Psoas muscle (tissue), 8 donors: ENCODE data around the gene TAF1C. TPM values are rescaled to one million over a fixed set of nuclear protein-coding genes. Genes with fewer than 3 reads are reported as not detected.

Experiments
- ATAC-seq, 4 donors: fragments of 200-7000 bp; cut with Tn5 transposase; one replicate each; pipeline ENCODE4 v1.9.1; 2020; ENCODE audit warnings: moderate library complexity in 3 of 4, mild to moderate bottlenecking in 2 of 4
- DNase-seq, 2 donors: peaks; one replicate each; pipeline ENCODE4 v3.0.0-alpha.2; 2020
- H3K27ac ChIP-seq: fragments of 200-600 bp; one replicate; pipeline ENCODE4 v1.8.0; 2022
- H3K27me3 ChIP-seq, 3 donors: fragments of 200-600 bp in 1 of 3; one replicate each; pipeline versions ENCODE4 v1.6.1 to v1.8.0; 2013 to 2022; ENCODE audit warnings: low read length in 2 of 3, mild to moderate bottlenecking in 2 of 3, moderate library complexity in 1 of 3; ENCODE audit not compliant: insufficient read depth in 3 of 3
- H3K36me3 ChIP-seq, 2 donors: fragments of 200-600 bp in 1 of 2; one replicate each; pipeline versions ENCODE4 v1.6.1 to v1.8.0; 2013 to 2022; ENCODE audit warnings: low read depth in 1 of 2, mild to moderate bottlenecking in 1 of 2, moderate library complexity in 1 of 2; ENCODE audit not compliant: insufficient read depth in 1 of 2
- H3K4me1 ChIP-seq: fragments of 200-600 bp; one replicate; pipeline ENCODE4 v1.8.0; 2022
- H3K4me3 ChIP-seq: fragments of 200-600 bp; one replicate; pipeline ENCODE4 v1.8.0; 2022; ENCODE audit warnings: mild to moderate bottlenecking
- H3K9me3 ChIP-seq: fragments of 200-600 bp; one replicate; pipeline ENCODE4 v1.8.0; 2022
- CTCF ChIP-seq: fragments of 200-600 bp; IDR thresholded peaks from one replicate; pipeline ENCODE4 v1.8.0; 2022; ENCODE audit warnings: antibody characterized with exemption
- WGBS, 3 donors: extraction: QIAGEN DNeasy Blood & Tissue Kit; methylation state at CpG; one replicate each; pipeline versions ENCODE4 v1.1.6 to v1.1.7; 2013; 5-methylcytosine and 5-hydroxymethylcytosine counted together
- intact Hi-C, 2 donors: fragments of 100-400 bp; cut with DNase I; formaldehyde crosslinking; loops; one replicate each; pipeline versions ENCODE4 v1.11.0 to v1.14.2; 2022
- polyA plus RNA-seq, 3 donors: library from polyadenylated mRNA; stranded (reverse); fragments of 200-250 nt; gene quantifications; one replicate each; pipeline ENCODE4 v1.2.3, GENCODE V29; 2013
- total RNA-seq, 4 donors: library from RNA; stranded (reverse); fragmentation: NEBNext Ultra II Directional in 2 of 4; extraction: Animal tissue kit (Norgen Biotek cat#: 25700) in 2 of 4; gene quantifications; one replicate each; pipeline versions ENCODE4 v1.2.1 to v1.2.4, GENCODE V29; 2021 to 2023
- donor health status: healthy with polysubstance abuse.
- donor health status: DM: no; HTN: no; CAD: no; lungs with moderate emphysema.
- donor health status: Bipolar disorder and iron deficiency.
- donor health status: healthy.
- donor health status: DM: yes; HTN: yes; CAD: no.
- donor health status: DM: no; HTN: no; CAD: no.
- donor health status: DM: no; HTN: no; CAD: no.
- donor health status: DM: yes; HTN: yes; CAD: no.

TAF1C gene
- total and polyA plus RNA-seq, 7 donors, result 8.3 to 24.4 (median 18.3) TPM

GRCh38 chr16:84181144-84181915, 5.5 kb downstream of the TAF1C start:
- ATAC-seq, result no peak
- Histone ChIP-seq H3K4me1 (peaks cover 20% of the 10 kb centered on the region), H3K27me3 (no peaks in the 10 kb centered on the region), H3K27ac (no peak overlapping the region), H3K9me3 (no peaks in the 10 kb centered on the region), H3K36me3 (peaks cover 6 to 62% of the 10 kb centered on the region in 2 donors), H3K4me3 (no peak overlapping the region)
- intact Hi-C loops, result loop anchor here (10.0 kb wide), 2 partner anchors 217 to 227 kb away; partner anchors contain the start of genes NECAB2 (in 1 of the 2) and OSGIN1 (in 1 of the 2)
- no peak for TF ChIP-seq CTCF
- no peak for DNase-seq
- WGBS, 3 donors, result 85 to 93% (median 92%) methylated on average over 40 to 41 of the region's 41 CpGs

GRCh38 chr16:84180519-84181140, 6.2 kb downstream of the TAF1C start:
- intact Hi-C loops, result loop anchor here (10.0 kb wide), 2 partner anchors 216 to 226 kb away; partner anchors contain the start of genes NECAB2 (in 1 of the 2) and OSGIN1 (in 1 of the 2)
- H3K9me3 ChIP-seq, result no peaks in the 10 kb centered on the region
- 73 to 84% (median 81%) methylated on average over 19 to 21 of the region's 21 CpGs for WGBS, 3 donors
- peaks cover 6 to 62% of the 10 kb centered on the region in 2 donors for H3K36me3 ChIP-seq
- DNase-seq (no peak), ATAC-seq (no peak)
- TF ChIP-seq CTCF, result no peak
- H3K4me1 ChIP-seq, result peaks cover 16% of the 10 kb centered on the region
- no peak overlapping the region for H3K27ac ChIP-seq
- no peaks in the 10 kb centered on the region for H3K27me3 ChIP-seq
- H3K4me3 ChIP-seq, result no peak overlapping the region

- DNase-seq, result no peak
- peaks cover 10% of the 10 kb centered on the region for H3K4me1 ChIP-seq
Observed at GRCh38 chr16:84179612-84180320, 7.1 kb downstream of the TAF1C start.

More at GRCh38 chr16:84179612-84180320, 7.1 kb downstream of the TAF1C start:
- Histone ChIP-seq H3K36me3 (peaks cover 6 to 61% of the 10 kb centered on the region in 2 donors), H3K27me3 (no peaks in the 10 kb centered on the region), H3K27ac (no peak overlapping the region), H3K4me3 (no peak overlapping the region), H3K9me3 (no peaks in the 10 kb centered on the region)
- WGBS, 3 donors, result 79 to 83% (median 80%) methylated on average over 26 to 33 of the region's 33 CpGs
- intact Hi-C loops, result loop anchor here (2.0 to 10.0 kb wide), 5 partner anchors 35 to 305 kb away; partner anchors contain the start of genes DNAAF1 (in 1 of the 2), HSDL1 (in 1 of the 2), NECAB2 (in 1 of the 2) and OSGIN1 (in 1 of the 2)
- no peak for ATAC-seq
- TF ChIP-seq CTCF, result no peak
